PC-3 (cell line): Measurements from ENCODE around the gene NOX4.
"Not testable (repeated sequence)": the region's sequence is repeated elsewhere in the genome, so short reads cannot be mapped to it uniquely, and the experiment has no call there.

Source experiments
- EZH2 ChIP-seq: fragments of 300-600 bp; sonication (generic); IDR thresholded peaks from one replicate; pipeline ENCODE4 v1.6.1; 2017; ENCODE audit warnings: antibody characterized with exemption, mild to moderate bottlenecking, low read length; ENCODE audit not compliant: unreplicated experiment
- TF ChIP-seq, protein P1 (sequence below): fragments of 300-600 bp; sonication (generic); conservative IDR thresholded peaks from 2 replicates; pipeline ENCODE4 v1.5.1; 2017; ENCODE audit warnings: antibody characterized with exemption, low read depth, mild to moderate bottlenecking, low read length

DNA sequence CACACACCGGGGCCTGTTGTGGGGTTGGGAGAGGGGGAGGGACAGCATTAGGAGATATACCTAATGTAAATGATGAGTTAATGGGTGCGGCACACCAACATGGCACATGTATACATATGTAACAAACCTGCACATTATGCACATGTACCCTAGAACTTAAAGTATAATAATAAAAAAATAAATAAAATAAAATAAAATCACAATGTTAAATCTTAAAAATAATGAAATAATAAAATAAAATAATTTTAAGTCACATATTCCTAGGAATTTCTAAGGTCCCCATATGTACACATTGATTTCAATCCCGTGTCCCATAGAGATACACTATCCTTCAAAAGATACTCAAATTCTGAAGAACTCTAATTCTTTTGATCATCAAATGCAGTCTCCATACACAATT is 59.0 kb downstream of the NOX4 start:
- TF ChIP-seq, protein P1, sequence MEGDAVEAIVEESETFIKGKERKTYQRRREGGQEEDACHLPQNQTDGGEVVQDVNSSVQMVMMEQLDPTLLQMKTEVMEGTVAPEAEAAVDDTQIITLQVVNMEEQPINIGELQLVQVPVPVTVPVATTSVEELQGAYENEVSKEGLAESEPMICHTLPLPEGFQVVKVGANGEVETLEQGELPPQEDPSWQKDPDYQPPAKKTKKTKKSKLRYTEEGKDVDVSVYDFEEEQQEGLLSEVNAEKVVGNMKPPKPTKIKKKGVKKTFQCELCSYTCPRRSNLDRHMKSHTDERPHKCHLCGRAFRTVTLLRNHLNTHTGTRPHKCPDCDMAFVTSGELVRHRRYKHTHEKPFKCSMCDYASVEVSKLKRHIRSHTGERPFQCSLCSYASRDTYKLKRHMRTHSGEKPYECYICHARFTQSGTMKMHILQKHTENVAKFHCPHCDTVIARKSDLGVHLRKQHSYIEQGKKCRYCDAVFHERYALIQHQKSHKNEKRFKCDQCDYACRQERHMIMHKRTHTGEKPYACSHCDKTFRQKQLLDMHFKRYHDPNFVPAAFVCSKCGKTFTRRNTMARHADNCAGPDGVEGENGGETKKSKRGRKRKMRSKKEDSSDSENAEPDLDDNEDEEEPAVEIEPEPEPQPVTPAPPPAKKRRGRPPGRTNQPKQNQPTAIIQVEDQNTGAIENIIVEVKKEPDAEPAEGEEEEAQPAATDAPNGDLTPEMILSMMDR = not testable (repeated sequence)
- TF ChIP-seq EZH2 = not testable (repeated sequence)
